Measurements from ENCODE around the gene ERCC8.
"Not testable (repeated sequence)": the region's sequence is repeated elsewhere in the genome, so short reads cannot be mapped to it uniquely, and the experiment has no call there.

Gene ERCC8

GRCh38 chr5:60916646-60917045 is 28.2 kb downstream of the ERCC8 start:
- ATAC-seq: no peak

- ATAC-seq: no peak
These were observed 41.5 kb downstream of the ERCC8 start for GRCh38 chr5:60903356-60903755.

GRCh38 chr5:60896991-60897390 is 47.9 kb downstream of the ERCC8 start:
- ATAC-seq: no peak

GRCh38 chr5:60893521-60893920 is 51.3 kb downstream of the ERCC8 start:
- no peak for ATAC-seq

GRCh38 chr5:60891667-60892066 is 53.2 kb downstream of the ERCC8 start:
- ATAC-seq: no peak

GRCh38 chr5:60888359-60889061 is 56.4 kb downstream of the ERCC8 start:
- ATAC-seq: no peak

- no peak for ATAC-seq
These were observed 57.1 kb downstream of the ERCC8 start for GRCh38 chr5:60887746-60888145.

GRCh38 chr5:60887096-60887495 is 57.8 kb downstream of the ERCC8 start:
- ATAC-seq: no peak

- ATAC-seq: no peak
These were observed 58.7 kb downstream of the ERCC8 start for GRCh38 chr5:60886158-60886557.

- ATAC-seq: no peak
These were observed 61.6 kb downstream of the ERCC8 start for GRCh38 chr5:60883229-60883628.

- ATAC-seq: no peak
These were observed 72.0 kb downstream of the ERCC8 start for GRCh38 chr5:60872892-60873291.

GRCh38 chr5:60870857-60871256 is 74.0 kb downstream of the ERCC8 start:
- no peak for ATAC-seq

- ATAC-seq: not testable (repeated sequence)
These were observed 84.3 kb downstream of the ERCC8 start for GRCh38 chr5:60860572-60860971.

- no peak for ATAC-seq
These were observed 88.8 kb downstream of the ERCC8 start for GRCh38 chr5:60856066-60856465.

GRCh38 chr5:60852940-60853339 is 91.9 kb downstream of the ERCC8 start:
- ATAC-seq: no peak

- ATAC-seq: no peak
These were observed 92.6 kb downstream of the ERCC8 start for GRCh38 chr5:60852317-60852716.

- no peak for ATAC-seq
These were observed 93.2 kb downstream of the ERCC8 start for GRCh38 chr5:60851626-60852025.

GRCh38 chr5:60846298-60846697 is 98.6 kb downstream of the ERCC8 start:
- no peak for ATAC-seq

- ATAC-seq: peak; percentile 41 to 68
These were observed 100.6 kb downstream of the ERCC8 start, which contains the start of gene ELOVL7 for GRCh38 chr5:60843936-60844905. TSS of gene ELOVL7 (minus strand) at chr5:60844269. CDS start at chr5:60787397, 56,872 bp downstream.

- no peak for ATAC-seq
These were observed 101.4 kb downstream of the ERCC8 start for GRCh38 chr5:60843386-60843935.

- ATAC-seq: no peak
These were observed 101.9 kb downstream of the ERCC8 start for GRCh38 chr5:60842871-60843385.

- no peak for ATAC-seq
These were observed 103.5 kb downstream of the ERCC8 start for GRCh38 chr5:60841361-60841760.

- ATAC-seq: no peak
These were observed 108.7 kb downstream of the ERCC8 start for GRCh38 chr5:60836131-60836530.

Measured in activated CD4-positive, CD25-positive, alpha-beta regulatory T cell treated with anti-CD3 and anti-CD28 coated beads, Interleukin-2, amount 50 U/mL, for 24 hours (primary cell).